Measurements from ENCODE around the gene RCL1. TPM values are rescaled to one million over a fixed set of nuclear protein-coding genes. Genes with fewer than 3 reads are reported as not detected.

The RCL1 gene
- total RNA-seq, 1 experiment from 2014 or later, result 9.5 TPM

GRCh38 chr9:4814913-4815312, 22.2 kb downstream of the RCL1 start:
- no peaks in the 10 kb centered on the region; the same call in 1 of the 2 replicates for H3F3A ChIP-seq (ENCODE audit: insufficient read depth, low read depth)
- H3K79me2 ChIP-seq (ENCODE audit: low read depth), result peaks cover 57% of the 10 kb centered on the region
- no peaks in the 10 kb centered on the region for H3K9me3 ChIP-seq (ENCODE audit: insufficient read depth, low read depth)
- H2AFZ ChIP-seq, result no peak overlapping the region
- H3K4me3 ChIP-seq, result no peak overlapping the region
- CTCF ChIA-PET, result interaction anchor here (0.5 to 0.6 kb wide), 2 partner anchors 20 to 22 kb away, joined by 3 to 10 read pairs; partner anchors contain the start of gene RCL1
- H3K27ac ChIP-seq, result no peak overlapping the region
- no peaks in the 10 kb centered on the region; the same call in 1 of the 2 replicates for H4K20me1 ChIP-seq (ENCODE audit: insufficient read depth)
- H3K4me1 ChIP-seq (replicated peaks; ENCODE audit: insufficient read depth), result 0 out of 2 replicates have a peak, but pooled peaks cover 7% of the 10 kb centered on the region
- no peak overlapping the region; the same call in 1 of the 2 replicates for H3K4me2 ChIP-seq
- DNase-seq, result no peak
- POLR2A ChIA-PET (ENCODE audit: unreplicated experiment), result interaction anchor here (0.5 kb wide), 1 partner anchor 502 kb away, joined by 3 read pairs; no protein-coding TSS in a partner anchor
- TF ChIP-seq CTCF (conservative IDR thresholded peaks at IDR 0.05), result no peak
- no peak for TF ChIP-seq EZH2 (IDR thresholded peaks at IDR 0.05; ENCODE audit: low read depth)
- no peaks in the 10 kb centered on the region for H3K27me3 ChIP-seq (ENCODE audit: insufficient read depth, low read depth)
- no peaks in the 10 kb centered on the region for H3K36me3 ChIP-seq (ENCODE audit: low read depth)
- no TSS peak for BruUV-seq (replicated peaks)
- intact Hi-C loops (cut with micrococcal nuclease; ENCODE audit: unreplicated experiment), result no loop called here
- H3K9me2 ChIP-seq (ENCODE audit: insufficient read depth), result no peaks in the 10 kb centered on the region

- no peaks in the 10 kb centered on the region for H3K36me3 ChIP-seq (ENCODE audit: low read depth)
- H3K9me3 ChIP-seq (ENCODE audit: insufficient read depth, low read depth), result no peaks in the 10 kb centered on the region
- H3K79me2 ChIP-seq (ENCODE audit: low read depth), result peaks cover 52% of the 10 kb centered on the region
- H3K4me1 ChIP-seq (replicated peaks; ENCODE audit: insufficient read depth), result 0 out of 2 replicates have a peak, but pooled peaks cover 7% of the 10 kb centered on the region
- TF ChIP-seq CTCF (conservative IDR thresholded peaks at IDR 0.05), result no peak
- intact Hi-C loops (cut with micrococcal nuclease; ENCODE audit: unreplicated experiment), result no loop called here
- H3K9me2 ChIP-seq (ENCODE audit: insufficient read depth), result no peaks in the 10 kb centered on the region
- CTCF ChIA-PET, result interaction anchor here (0.5 to 0.6 kb wide), 2 partner anchors 21 to 23 kb away, joined by 3 to 10 read pairs; partner anchors contain the start of gene RCL1
- no peaks in the 10 kb centered on the region; the same call in 1 of the 2 replicates for H3F3A ChIP-seq (ENCODE audit: insufficient read depth, low read depth)
- no peaks in the 10 kb centered on the region; the same call in 1 of the 2 replicates for H4K20me1 ChIP-seq (ENCODE audit: insufficient read depth)
- no peaks in the 10 kb centered on the region for H3K27me3 ChIP-seq (ENCODE audit: insufficient read depth, low read depth)
- no peak for DNase-seq
- BruUV-seq (replicated peaks), result no TSS peak
- H3K27ac ChIP-seq, result no peak overlapping the region
- no peak overlapping the region for H3K4me2 ChIP-seq
- POLR2A ChIA-PET (ENCODE audit: unreplicated experiment), result no interaction called here
- H2AFZ ChIP-seq, result no peak overlapping the region
- H3K4me3 ChIP-seq, result no peak overlapping the region
Measured at GRCh38 chr9:4815381-4815956, 22.7 kb downstream of the RCL1 start.

GRCh38 chr9:4820168-4820567, 27.4 kb downstream of the RCL1 start:
- Histone ChIP-seq H3K4me2 (no peak overlapping the region), H2AFZ (no peak overlapping the region), H3K27ac (no peak overlapping the region), H3K9me2 (ENCODE audit: insufficient read depth) (no peaks in the 10 kb centered on the region), H3K9me3 (ENCODE audit: insufficient read depth, low read depth) (no peaks in the 10 kb centered on the region), H3F3A (ENCODE audit: insufficient read depth, low read depth) (no peaks in the 10 kb centered on the region), H3K4me1 (replicated peaks; ENCODE audit: insufficient read depth) (0 out of 2 replicates have a peak, but pooled peaks cover 2% of the 10 kb centered on the region), H3K27me3 (ENCODE audit: insufficient read depth, low read depth) (no peaks in the 10 kb centered on the region), H3K36me3 (ENCODE audit: low read depth) (no peaks in the 10 kb centered on the region), H3K79me2 (ENCODE audit: low read depth) (peaks cover 37% of the 10 kb centered on the region), H4K20me1 (ENCODE audit: insufficient read depth) (peaks cover 7% of the 10 kb centered on the region; the same call in 1 of the 2 replicates), H3K4me3 (no peak overlapping the region)
- no peak for DNase-seq
- no TSS peak for BruUV-seq (replicated peaks)
- TF ChIP-seq EZH2 (IDR thresholded peaks at IDR 0.05; ENCODE audit: low read depth) (no peak), CTCF (conservative IDR thresholded peaks at IDR 0.05) (no peak)
- ChIA-PET POLR2A (ENCODE audit: unreplicated experiment) (no interaction called here), CTCF (no interaction called here)
- intact Hi-C loops (cut with micrococcal nuclease; ENCODE audit: unreplicated experiment), result no loop called here
